Stimulated activated CD8-positive, alpha-beta memory T cell treated with anti-CD3 and anti-CD28 coated beads, Interleukin-4, amount 100 ng/mL, for 1 hour (primary cell): ENCODE measurements around the gene GRPR.
"Not testable (repeated sequence)": the region's sequence is repeated elsewhere in the genome, so short reads cannot be mapped to it uniquely, and the experiment has no call there.

ENCODE experiments used
- DNase-seq, 2 donors: peaks; one replicate each; pipeline ENCODE4 v3.0.0-alpha.2; 2020; ENCODE audit warnings: low read depth in 2 of 2, low spot score in 1 of 2

GRPR gene

GRCh38 chrX:16175329-16176061, 52.1 kb downstream of the GRPR start:
- no peak for DNase-seq

DNA sequence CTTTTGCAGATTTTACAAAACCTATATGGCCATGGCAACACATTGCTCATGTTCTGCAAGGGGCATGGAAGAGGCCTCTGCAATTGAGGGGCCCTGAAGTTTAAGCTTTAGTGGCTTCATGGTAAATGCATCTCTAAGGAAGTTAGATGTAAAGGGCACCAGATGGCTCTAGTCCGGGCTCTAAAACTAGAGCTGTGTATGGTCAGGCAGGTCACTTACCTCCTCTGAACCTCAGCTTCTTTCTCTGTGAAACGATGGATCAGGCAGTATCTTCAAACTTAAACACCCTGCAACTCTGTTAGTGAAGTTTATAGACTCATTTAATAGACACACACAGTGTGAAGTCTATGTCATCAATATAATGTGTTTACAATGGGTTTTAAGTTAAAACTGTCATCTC, 53.9 kb downstream of the GRPR start:
- no peak for DNase-seq

GRCh38 chrX:16183843-16184242, 60.5 kb downstream of the GRPR start:
- not testable (repeated sequence) for DNase-seq

DNA sequence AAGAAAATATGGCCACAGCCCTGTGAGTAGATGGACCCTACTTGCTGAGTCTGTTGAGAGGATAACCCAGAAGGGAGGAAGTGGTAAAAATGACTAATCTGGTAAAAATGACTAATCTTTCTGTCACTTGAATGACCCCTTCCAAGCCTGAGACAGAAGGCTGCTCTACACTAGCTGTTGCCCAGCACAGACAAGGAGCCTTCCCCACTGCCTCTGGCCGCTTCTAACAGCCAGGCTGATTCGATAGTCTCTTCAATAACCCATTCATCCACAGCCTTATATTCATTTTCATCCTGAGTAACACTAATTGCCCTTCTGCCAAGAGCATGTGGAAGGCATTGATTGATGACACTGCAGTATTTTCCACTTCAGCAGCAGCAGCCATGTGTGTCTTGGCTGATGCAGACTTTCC, 62.4 kb downstream of the GRPR start:
- DNase-seq, result no peak

- DNase-seq, result no peak
These were observed 63.1 kb downstream of the GRPR start for GRCh38 chrX:16186380-16187007.

DNA sequence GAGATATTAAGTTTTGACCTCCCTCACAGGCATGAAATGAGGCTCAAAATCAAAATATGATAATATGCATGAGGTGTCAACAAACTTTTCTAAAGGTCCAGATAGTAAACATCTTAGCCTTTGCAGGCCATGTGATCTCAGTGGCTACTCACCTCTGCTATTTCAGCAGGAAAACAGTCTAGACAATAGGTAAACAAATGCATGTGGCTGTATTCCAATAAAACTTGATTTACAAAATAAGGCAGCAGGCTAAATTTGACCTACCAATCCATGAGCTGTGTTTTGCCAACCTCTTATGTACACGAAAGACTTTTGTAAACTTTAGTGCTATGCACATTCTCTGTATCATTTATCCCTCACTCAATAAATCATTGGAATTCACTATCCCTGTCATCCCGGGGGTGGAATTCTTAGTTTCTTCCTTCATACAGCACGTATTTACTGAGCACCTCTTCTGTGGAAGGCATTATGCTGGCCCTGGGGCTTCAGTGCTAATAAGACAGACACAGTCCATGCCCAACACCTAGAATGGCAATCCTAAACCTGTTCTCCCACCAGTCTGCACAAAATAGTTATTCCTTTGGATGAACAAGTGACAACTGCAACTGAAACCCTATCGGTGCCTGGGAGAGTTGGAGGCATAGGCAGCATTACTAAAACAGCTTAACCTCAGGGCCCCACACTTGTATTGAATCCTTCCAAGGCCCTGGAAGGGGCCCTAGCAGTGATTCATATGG, 63.8 kb downstream of the GRPR start:
- no peak for DNase-seq

DNA sequence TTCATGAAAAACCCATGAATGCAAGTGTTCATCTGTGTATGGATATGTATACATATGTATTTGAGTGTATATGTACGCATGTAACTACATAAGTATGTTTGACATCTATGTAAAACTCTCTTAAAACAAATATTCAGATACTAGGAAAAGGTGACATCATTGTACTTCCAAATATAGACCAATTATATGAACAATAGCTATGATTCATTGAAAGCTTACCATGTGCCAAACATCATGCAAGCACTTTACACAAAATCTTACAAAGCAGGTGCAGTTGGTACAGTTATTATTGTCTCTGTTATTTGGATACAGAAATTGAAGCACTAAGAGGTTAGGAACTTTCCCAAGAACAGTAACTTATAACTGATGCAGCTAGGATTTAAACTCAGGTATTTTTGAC, 65.3 kb downstream of the GRPR start:
- DNase-seq, result no peak

GRCh38 chrX:16191605-16192004, 68.2 kb downstream of the GRPR start:
- no peak for DNase-seq

GRCh38 chrX:16196829-16197228, 73.5 kb downstream of the GRPR start:
- DNase-seq, result no peak

DNA sequence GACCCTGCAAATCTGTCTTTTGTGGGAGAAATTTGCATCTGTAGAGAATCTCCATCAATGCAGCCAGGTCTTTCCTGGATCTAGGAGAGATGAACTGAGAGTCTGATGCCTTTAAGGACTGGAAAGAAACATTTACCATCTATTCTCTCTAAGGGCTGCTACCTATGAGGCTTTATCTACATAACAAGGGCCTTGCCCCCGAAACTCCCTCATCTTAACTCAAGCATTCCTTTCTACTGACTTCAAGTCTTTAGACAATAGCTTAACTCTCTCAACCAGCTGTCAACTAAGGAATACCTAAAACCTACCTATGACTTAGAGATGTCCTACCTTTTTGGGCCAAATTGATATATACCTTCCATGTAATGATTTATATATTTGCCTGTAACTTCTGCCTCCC, 76.0 kb downstream of the GRPR start:
- DNase-seq, result no peak

- DNase-seq, result no peak
These were observed 79.6 kb downstream of the GRPR start for GRCh38 chrX:16202943-16203342.
